CD8-positive, alpha-beta memory T cell (primary cell): Measurements from ENCODE around the gene FNDC8. TPM values are rescaled to one million over a fixed set of nuclear protein-coding genes. Genes with fewer than 3 reads are reported as not detected.

Source experiments
- CTCF ChIA-PET: fragments of 350-600 bp; sonication (Branson Sonifier 250); formaldehyde crosslinking; loops from one replicate; lab custom pipeline; 2021; ENCODE audit warnings: antibody characterized with exemption; lab: Charles Lee
- POLR2A ChIA-PET: fragments of 350-600 bp; sonication (Branson Sonifier 250); formaldehyde crosslinking; loops from one replicate; lab custom pipeline; 2021; ENCODE audit warnings: antibody characterized with exemption; lab: Charles Lee
- DNase-seq, 5 donors: peaks; one replicate each; pipeline versions ENCODE4 v3.0.0 to v3.0.0-alpha.2; 2020 to 2022; ENCODE audit warnings: mixed read lengths in 1 of 5
- H3K27ac ChIP-seq: one replicate; pipeline ENCODE4 v1.7.0; 2013; ENCODE audit warnings: low read depth, mild to moderate bottlenecking, low read length, moderate library complexity
- H3K27me3 ChIP-seq: 2 replicates; pipeline ENCODE4 v1.7.0; 2013; ENCODE audit warnings: low read length, mild to moderate bottlenecking; ENCODE audit not compliant: insufficient read depth, poor library complexity, severe bottlenecking
- H3K36me3 ChIP-seq: 2 replicates; pipeline ENCODE4 v1.7.0; 2013; ENCODE audit warnings: mild to moderate bottlenecking, low read length, moderate library complexity; ENCODE audit not compliant: insufficient read depth
- H3K4me1 ChIP-seq: 2 replicates; pipeline ENCODE4 v1.7.0; 2013; ENCODE audit warnings: mild to moderate bottlenecking, low read length, moderate library complexity; ENCODE audit not compliant: insufficient read depth
- H3K4me3 ChIP-seq: 2 replicates; pipeline ENCODE4 v1.7.0; 2013; ENCODE audit warnings: mild to moderate bottlenecking, low read length
- H3K9me3 ChIP-seq: 2 replicates; pipeline ENCODE4 v1.7.0; 2013; ENCODE audit warnings: mild to moderate bottlenecking, low read length
- H3K27ac Mint-ChIP-seq, 8 donors: one replicate each; pipeline ENCODE4 v1.8.0; 2020 to 2021; ENCODE audit warnings: mixed read lengths in 8 of 8, mild to moderate bottlenecking in 6 of 8, inconsistent platforms in 3 of 8, moderate library complexity in 3 of 8
- H3K27me3 Mint-ChIP-seq, 2 donors: one replicate each; pipeline ENCODE4 v1.8.0; 2020 to 2021; ENCODE audit warnings: mixed read lengths in 2 of 2, mild to moderate bottlenecking in 1 of 2, moderate library complexity in 1 of 2
- H3K36me3 Mint-ChIP-seq, 3 donors: one replicate each; pipeline ENCODE4 v1.8.0; 2020 to 2021; ENCODE audit warnings: mixed read lengths in 3 of 3, inconsistent platforms in 1 of 3, mild to moderate bottlenecking in 1 of 3
- H3K4me1 Mint-ChIP-seq, 3 donors: one replicate each; pipeline ENCODE4 v1.8.0; 2020 to 2021; ENCODE audit warnings: mixed read lengths in 3 of 3, inconsistent platforms in 1 of 3, mild to moderate bottlenecking in 1 of 3
- H3K4me3 Mint-ChIP-seq, 7 donors: one replicate each; pipeline ENCODE4 v1.8.0; 2020 to 2021; ENCODE audit warnings: mixed read lengths in 7 of 7, mild to moderate bottlenecking in 6 of 7, moderate library complexity in 4 of 7, inconsistent platforms in 2 of 7
- H3K9me3 Mint-ChIP-seq, 5 donors: one replicate each; pipeline ENCODE4 v1.8.0; 2020 to 2022; ENCODE audit warnings: mixed read lengths in 5 of 5, mild to moderate bottlenecking in 3 of 5, moderate library complexity in 2 of 5, inconsistent platforms in 1 of 5
- polyA plus RNA-seq: library from polyadenylated mRNA; unstranded; fragments of 300-500 nt; fragmentation: Illumina TruSeq; gene quantifications from one replicate; pipeline ENCODE4 v1.2.3, GENCODE V29; 2021
- total RNA-seq, 2 experiments: library from RNA; stranded (reverse); gene quantifications; one replicate each; pipeline ENCODE4 v1.2.3, GENCODE V29; 2021

FNDC8 gene
- total and polyA plus RNA-seq, 3 experiments from 2014 or later: 0.15 to 0.16 TPM; not detected in 1

- no peak overlapping the region for H3K4me3 Mint-ChIP-seq
- H3K27me3 Mint-ChIP-seq: no peaks in the 10 kb centered on the region
- Histone ChIP-seq H3K27ac (no peak overlapping the region), H3K36me3 (peaks cover 51% of the 10 kb centered on the region), H3K9me3 (no peaks in the 10 kb centered on the region), H3K4me3 (no peak overlapping the region), H3K4me1 (no peaks in the 10 kb centered on the region), H3K27me3 (no peaks in the 10 kb centered on the region)
- DNase-seq: peak in 1 of 5 donors; percentile 14
- no peaks in the 10 kb centered on the region for H3K9me3 Mint-ChIP-seq
- H3K36me3 Mint-ChIP-seq: peaks cover 6 to 74% (median 12%) of the 10 kb centered on the region in 3 donors
- no peaks in the 10 kb centered on the region for H3K4me1 Mint-ChIP-seq
- ChIA-PET POLR2A (no interaction called here), CTCF (no interaction called here)
- peak overlapping the region in 1 of 8 donors; percentile 24 for H3K27ac Mint-ChIP-seq
These were observed 11.6 kb downstream of the FNDC8 start for GRCh38 chr17:35132816-35133550.

GRCh38 chr17:35135322-35135721 lies 13.9 kb downstream of the FNDC8 start:
- POLR2A ChIA-PET: no interaction called here
- peaks cover 6 to 89% (median 11%) of the 10 kb centered on the region in 3 donors for H3K36me3 Mint-ChIP-seq
- H3K4me3 Mint-ChIP-seq: no peak overlapping the region
- Histone ChIP-seq H3K27me3 (no peaks in the 10 kb centered on the region), H3K27ac (no peak overlapping the region), H3K4me1 (no peaks in the 10 kb centered on the region), H3K36me3 (peaks cover 61% of the 10 kb centered on the region), H3K4me3 (no peak overlapping the region), H3K9me3 (no peaks in the 10 kb centered on the region)
- no peaks in the 10 kb centered on the region for H3K27me3 Mint-ChIP-seq
- DNase-seq: no peak
- H3K9me3 Mint-ChIP-seq: no peaks in the 10 kb centered on the region
- H3K27ac Mint-ChIP-seq: no peak overlapping the region
- CTCF ChIA-PET: no interaction called here
- H3K4me1 Mint-ChIP-seq: peaks cover 0 to 6% (median 0%) of the 10 kb centered on the region in 3 donors

DNA sequence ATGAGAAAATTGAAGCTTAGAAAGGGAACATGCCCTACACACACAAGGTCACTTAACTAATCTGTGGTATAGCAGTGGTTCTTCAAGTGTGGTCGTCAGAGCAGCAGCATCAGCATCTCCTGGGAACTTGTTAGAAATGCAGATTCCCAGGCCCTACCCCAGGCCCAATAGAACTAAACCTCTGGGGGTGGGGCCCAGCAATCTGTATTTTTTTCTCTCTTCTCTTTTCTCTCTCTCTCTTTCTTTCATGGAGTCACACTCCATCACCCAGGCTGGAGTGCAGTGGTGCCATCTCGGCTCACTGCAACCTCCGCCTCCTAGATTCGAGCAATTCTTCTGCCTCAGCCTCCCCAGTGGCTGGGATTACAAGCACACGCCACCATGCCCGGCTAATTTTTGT lies 16.8 kb downstream of the FNDC8 start:
- Histone ChIP-seq H3K27me3 (no peaks in the 10 kb centered on the region), H3K27ac (no peak overlapping the region), H3K4me3 (no peak overlapping the region), H3K36me3 (peaks cover 55% of the 10 kb centered on the region), H3K9me3 (no peaks in the 10 kb centered on the region), H3K4me1 (peaks cover 14% of the 10 kb centered on the region)
- Mint-ChIP-seq H3K27ac (no peak overlapping the region), H3K4me3 (peak overlapping the region in 1 of 7 donors; percentile 10), H3K9me3 (no peaks in the 10 kb centered on the region), H3K36me3 (peaks cover 5 to 65% (median 6%) of the 10 kb centered on the region in 3 donors), H3K4me1 (peaks cover 8 to 23% (median 15%) of the 10 kb centered on the region in 3 donors), H3K27me3 (no peaks in the 10 kb centered on the region)
- POLR2A ChIA-PET: no interaction called here
- no peak for DNase-seq
- CTCF ChIA-PET: interaction anchor here (1.1 kb wide), 1 partner anchor 609 kb away, joined by 3 read pairs; no protein-coding TSS in a partner anchor

GRCh38 chr17:35141681-35142466 lies 20.5 kb downstream of the FNDC8 start, which contains the start of gene NLE1:
TSS of gene NLE1 (minus strand) at chr17:35142303. CDS start at chr17:35142275, 28 bp downstream.
- H3K36me3 Mint-ChIP-seq: peaks cover 0 to 29% (median 0%) of the 10 kb centered on the region in 3 donors
- Histone ChIP-seq H3K36me3 (peaks cover 20% of the 10 kb centered on the region), H3K9me3 (no peaks in the 10 kb centered on the region), H3K27me3 (no peaks in the 10 kb centered on the region), H3K27ac (peak within 1 kb of the TSS; percentile 55), H3K4me3 (peak within 1 kb of the TSS; percentile 85), H3K4me1 (peaks cover 14% of the 10 kb centered on the region)
- no peaks in the 10 kb centered on the region for H3K9me3 Mint-ChIP-seq
- no peaks in the 10 kb centered on the region for H3K27me3 Mint-ChIP-seq
- peak within 1 kb of the TSS; percentile 84 to 93 (median 86) for H3K4me3 Mint-ChIP-seq
- ChIA-PET POLR2A (interaction anchor here (0.6 to 1.0 kb wide), 3 partner anchors 19 to 667 kb away, joined by 3 to 8 read pairs (median 4); partner anchors contain the start of gene TAF15), CTCF (interaction anchor here (0.7 to 1.4 kb wide), 10 partner anchors 19 to 667 kb away, joined by 3 to 8 read pairs (median 3); partner anchors contain the start of genes PEX12, RAD51D and TAF15)
- DNase-seq: peak; percentile 78 to 89 (median 84)
- peak within 1 kb of the TSS; percentile 24 to 88 (median 78) for H3K27ac Mint-ChIP-seq
- peaks cover 8 to 23% (median 20%) of the 10 kb centered on the region in 3 donors for H3K4me1 Mint-ChIP-seq

DNA sequence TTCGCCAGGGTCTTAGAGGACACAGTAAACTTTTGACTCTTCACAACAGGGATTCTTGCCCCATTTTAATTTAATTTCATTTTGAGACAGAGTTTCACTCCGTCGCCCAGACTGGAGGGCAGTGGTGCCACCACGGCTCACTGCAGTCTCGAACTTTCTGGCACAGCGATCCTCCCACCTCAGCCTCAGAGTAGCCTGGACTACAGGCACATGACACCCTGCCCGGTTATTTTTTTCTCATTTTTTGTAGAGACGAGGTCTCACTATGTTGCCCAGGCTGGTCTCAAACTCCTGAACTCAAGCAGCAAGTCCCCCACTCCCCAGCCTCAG lies 21.0 kb downstream of the FNDC8 start:
- peaks cover 0 to 23% (median 0%) of the 10 kb centered on the region in 3 donors for H3K36me3 Mint-ChIP-seq
- ChIA-PET CTCF (interaction anchor here (1.2 to 2.4 kb wide), 2 partner anchors 16 to 18 kb away, joined by 6 to 7 read pairs; no protein-coding TSS in a partner anchor), POLR2A (interaction anchor here (0.9 to 1.0 kb wide), 2 partner anchors 18 to 666 kb away, joined by 4 to 8 read pairs; partner anchors contain the start of gene TAF15)
- no peaks in the 10 kb centered on the region for H3K27me3 Mint-ChIP-seq
- H3K4me1 ChIP-seq: peaks cover 14% of the 10 kb centered on the region
- H3K4me3 Mint-ChIP-seq: peak overlapping the region; percentile 84 to 93 (median 86)
- no peaks in the 10 kb centered on the region for H3K27me3 ChIP-seq
- no peak overlapping the region for H3K27ac ChIP-seq
- no peaks in the 10 kb centered on the region for H3K9me3 Mint-ChIP-seq
- H3K4me3 ChIP-seq: no peak overlapping the region
- H3K9me3 ChIP-seq: no peaks in the 10 kb centered on the region
- peak overlapping the region in 5 of 8 donors; percentile 36 to 88 (median 73) for H3K27ac Mint-ChIP-seq
- DNase-seq: no peak
- peaks cover 8 to 23% (median 20%) of the 10 kb centered on the region in 3 donors for H3K4me1 Mint-ChIP-seq
- peaks cover 14% of the 10 kb centered on the region for H3K36me3 ChIP-seq

GRCh38 chr17:35144840-35145239 lies 23.4 kb downstream of the FNDC8 start:
- H3K4me3 ChIP-seq: no peak overlapping the region
- H3K4me1 Mint-ChIP-seq: peaks cover 8 to 20% (median 20%) of the 10 kb centered on the region in 3 donors
- peaks cover 14% of the 10 kb centered on the region for H3K4me1 ChIP-seq
- DNase-seq: no peak
- H3K27me3 Mint-ChIP-seq: no peaks in the 10 kb centered on the region
- H3K27ac Mint-ChIP-seq: no peak overlapping the region
- peak overlapping the region in 1 of 7 donors; percentile 61 for H3K4me3 Mint-ChIP-seq
- CTCF ChIA-PET: interaction anchor here (2.4 kb wide), 1 partner anchor 14 kb away, joined by 7 read pairs; no protein-coding TSS in a partner anchor
- POLR2A ChIA-PET: no interaction called here
- H3K27ac ChIP-seq: no peak overlapping the region
- H3K27me3 ChIP-seq: no peaks in the 10 kb centered on the region
- H3K9me3 ChIP-seq: no peaks in the 10 kb centered on the region
- H3K36me3 ChIP-seq: no peaks in the 10 kb centered on the region
- no peaks in the 10 kb centered on the region for H3K9me3 Mint-ChIP-seq
- H3K36me3 Mint-ChIP-seq: peaks cover 0 to 3% (median 0%) of the 10 kb centered on the region in 3 donors

DNA sequence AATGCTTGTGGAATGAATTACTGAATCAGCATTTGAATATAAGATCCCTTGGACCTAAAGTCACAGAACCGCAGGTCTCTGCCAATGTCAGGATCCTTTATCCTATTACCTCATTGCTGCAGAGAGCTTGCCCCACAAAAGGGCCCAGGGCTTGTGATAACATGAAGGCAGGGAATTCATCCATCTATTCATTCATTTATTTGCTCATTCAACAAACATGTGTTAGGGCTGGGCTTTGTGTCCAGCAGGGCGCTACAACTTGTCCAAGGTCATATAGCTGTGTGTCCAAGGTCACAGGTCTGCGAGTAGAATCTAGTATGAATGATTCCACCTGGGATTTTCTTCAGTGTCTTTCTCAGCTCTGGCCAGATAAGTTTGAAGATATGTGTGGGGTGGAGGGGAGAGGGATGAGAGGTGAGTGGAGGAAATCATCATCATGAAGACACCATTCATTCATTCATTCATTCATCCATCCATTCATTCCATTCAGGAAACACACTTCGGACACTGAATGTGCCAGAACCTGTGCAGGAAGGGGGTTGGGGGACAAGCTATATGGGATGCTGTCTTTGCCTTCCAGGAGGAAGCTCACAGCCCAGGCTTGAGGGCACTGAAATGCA lies 24.9 kb downstream of the FNDC8 start:
- peaks cover 0 to 3% (median 0%) of the 10 kb centered on the region in 3 donors for H3K36me3 Mint-ChIP-seq
- Histone ChIP-seq H3K27me3 (no peaks in the 10 kb centered on the region), H3K27ac (no peak overlapping the region), H3K4me1 (peaks cover 4% of the 10 kb centered on the region), H3K9me3 (no peaks in the 10 kb centered on the region), H3K4me3 (no peak overlapping the region), H3K36me3 (no peaks in the 10 kb centered on the region)
- no peak overlapping the region for H3K4me3 Mint-ChIP-seq
- DNase-seq: no peak
- H3K27ac Mint-ChIP-seq: no peak overlapping the region
- no peaks in the 10 kb centered on the region for H3K27me3 Mint-ChIP-seq
- H3K4me1 Mint-ChIP-seq: peaks cover 5 to 14% (median 9%) of the 10 kb centered on the region in 3 donors
- no peaks in the 10 kb centered on the region for H3K9me3 Mint-ChIP-seq
- POLR2A ChIA-PET: no interaction called here
- CTCF ChIA-PET: interaction anchor here (0.9 kb wide), 1 partner anchor 618 kb away, joined by 3 read pairs; no protein-coding TSS in a partner anchor
